K562 (cell line): Measurements from ENCODE around the gene ING1. TPM values are rescaled to one million over a fixed set of nuclear protein-coding genes. Genes with fewer than 3 reads are reported as not detected.

ENCODE experiments used
- polyA plus RNA-seq, 8 experiments: library from polyadenylated mRNA; depleted of rRNA in 4 of 8; stranded (reverse) in 5 of 8; unstranded in 3 of 8; fragments of >200 nt; fragmentation: Nextera tagmentation in 2 of 8; fragmentation: Illumina TruSeq in 1 of 8; extraction: Ambion mirVana in 2 of 8; extraction: Trizol in 1 of 8; gene quantifications; 2 replicates each; pipeline versions ENCODE4 v1.2.1 to v1.2.3, GENCODE V29; 2011 to 2014; ENCODE audit warnings: inconsistent platforms in 1 of 8, missing spikeins in 1 of 8
- total RNA-seq, 7 experiments: library from RNA; depleted of rRNA in 6 of 7; stranded (reverse); fragments of >200 nt in 6 of 7; fragmentation: Illumina TruSeq in 2 of 7; extraction: Trizol in 2 of 7; gene quantifications; 2 replicates each; pipeline versions ENCODE4 v1.2.1 to v1.2.3, GENCODE V29; 2011 to 2021; ENCODE audit warnings: low replicate concordance in 1 of 7

ING1 gene
- total and polyA plus RNA-seq, 9 of the 15 experiments (the other 6 are each of a cell fraction or from before 2014, with no cell fraction given): 1.0 to 20.1 (median 8.2) TPM

Other genes starting within 250 kb of the ING1 start
- gene RAB20, start 152.0 kb upstream of the ING1 start, total RNA-seq (2014; rRNA removed): 9.2 and 12.4 TPM in 2 replicates
- gene RAB20, start 152.0 kb upstream of the ING1 start, total RNA-seq (2014; rRNA removed; fragmentation: Illumina TruSeq; extraction: Trizol): 4.3 and 4.8 TPM in 2 replicates
- 6.7 and 7.7 TPM in 2 replicates for gene RAB20, start 152.0 kb upstream of the ING1 start, total RNA-seq (2015; rRNA removed; fragmentation: Illumina TruSeq; extraction: Trizol)
- 7.9 and 8.1 TPM in 2 replicates for gene RAB20, start 152.0 kb upstream of the ING1 start, total RNA-seq (2021)
- 4.6 and 11.8 TPM in 2 replicates for gene RAB20, start 152.0 kb upstream of the ING1 start, polyA plus RNA-seq (2011; rRNA removed)
- 5.4 and 7.5 TPM in 2 replicates for gene RAB20, start 152.0 kb upstream of the ING1 start, polyA plus RNA-seq (2014; fragmentation: Illumina TruSeq; extraction: Trizol)
- gene RAB20, start 152.0 kb upstream of the ING1 start, polyA plus RNA-seq (2014; fragmentation: Nextera tagmentation; extraction: Ambion mirVana): under 1 TPM; 0.62 to 0.82 TPM
- 7.1 and 9.1 TPM in 2 replicates for gene RAB20, start 152.0 kb upstream of the ING1 start, polyA plus RNA-seq (2014; rRNA removed)
- gene NAXD, start 98.2 kb upstream of the ING1 start, total RNA-seq (2014; rRNA removed): 9.4 and 10.9 TPM in 2 replicates
- gene NAXD, start 98.2 kb upstream of the ING1 start, total RNA-seq (2014; rRNA removed; fragmentation: Illumina TruSeq; extraction: Trizol): 9.4 and 10.4 TPM in 2 replicates
- 13.2 and 14.1 TPM in 2 replicates for gene NAXD, start 98.2 kb upstream of the ING1 start, total RNA-seq (2015; rRNA removed; fragmentation: Illumina TruSeq; extraction: Trizol)
- 19.3 and 20.1 TPM in 2 replicates for gene NAXD, start 98.2 kb upstream of the ING1 start, total RNA-seq (2021)
- 15.4 and 19.7 TPM in 2 replicates for gene NAXD, start 98.2 kb upstream of the ING1 start, polyA plus RNA-seq (2011; rRNA removed)
- gene NAXD, start 98.2 kb upstream of the ING1 start, polyA plus RNA-seq (2014; fragmentation: Illumina TruSeq; extraction: Trizol): 13.0 and 17.0 TPM in 2 replicates
- gene NAXD, start 98.2 kb upstream of the ING1 start, polyA plus RNA-seq (2014; fragmentation: Nextera tagmentation; extraction: Ambion mirVana): 1 to 10 TPM in 1 of 2 experiments, under 1 TPM in 1; 0.59 to 1.7 TPM
- 20.6 and 20.8 TPM in 2 replicates for gene NAXD, start 98.2 kb upstream of the ING1 start, polyA plus RNA-seq (2014; rRNA removed)
- gene CARS2, start 7.6 kb upstream of the ING1 start, total RNA-seq (2014; rRNA removed): 37.4 and 42.9 TPM in 2 replicates
- 18.2 and 20.3 TPM in 2 replicates for gene CARS2, start 7.6 kb upstream of the ING1 start, total RNA-seq (2014; rRNA removed; fragmentation: Illumina TruSeq; extraction: Trizol)
- gene CARS2, start 7.6 kb upstream of the ING1 start, total RNA-seq (2015; rRNA removed; fragmentation: Illumina TruSeq; extraction: Trizol): 32.7 and 34.5 TPM in 2 replicates
- 29.9 and 30.5 TPM in 2 replicates for gene CARS2, start 7.6 kb upstream of the ING1 start, total RNA-seq (2021)
- 31.6 and 32.9 TPM in 2 replicates for gene CARS2, start 7.6 kb upstream of the ING1 start, polyA plus RNA-seq (2011; rRNA removed)
- 17.1 and 21.6 TPM in 2 replicates for gene CARS2, start 7.6 kb upstream of the ING1 start, polyA plus RNA-seq (2014; fragmentation: Illumina TruSeq; extraction: Trizol)
- 1 to 10 TPM; 1.7 TPM for gene CARS2, start 7.6 kb upstream of the ING1 start, polyA plus RNA-seq (2014; fragmentation: Nextera tagmentation; extraction: Ambion mirVana)
- 35.4 and 50.3 TPM in 2 replicates for gene CARS2, start 7.6 kb upstream of the ING1 start, polyA plus RNA-seq (2014; rRNA removed)
- gene ANKRD10, start 201.4 kb downstream of the ING1 start, total RNA-seq (2014; rRNA removed): 45.0 and 50.2 TPM in 2 replicates
- 53.0 and 67.7 TPM in 2 replicates for gene ANKRD10, start 201.4 kb downstream of the ING1 start, total RNA-seq (2014; rRNA removed; fragmentation: Illumina TruSeq; extraction: Trizol)
- 45.4 and 61.9 TPM in 2 replicates for gene ANKRD10, start 201.4 kb downstream of the ING1 start, total RNA-seq (2015; rRNA removed; fragmentation: Illumina TruSeq; extraction: Trizol)
- 46.9 and 55.0 TPM in 2 replicates for gene ANKRD10, start 201.4 kb downstream of the ING1 start, total RNA-seq (2021)
- gene ANKRD10, start 201.4 kb downstream of the ING1 start, polyA plus RNA-seq (2011; rRNA removed): 169 and 183 TPM in 2 replicates
- 21.7 and 23.2 TPM in 2 replicates for gene ANKRD10, start 201.4 kb downstream of the ING1 start, polyA plus RNA-seq (2014; fragmentation: Illumina TruSeq; extraction: Trizol)
- 10 to 100 TPM; 22.1 to 31.0 TPM for gene ANKRD10, start 201.4 kb downstream of the ING1 start, polyA plus RNA-seq (2014; fragmentation: Nextera tagmentation; extraction: Ambion mirVana)
- gene ANKRD10, start 201.4 kb downstream of the ING1 start, polyA plus RNA-seq (2014; rRNA removed): 36.8 and 40.2 TPM in 2 replicates